Cardiac muscle cell (in vitro differentiated cells and primary cell): ENCODE data around the gene PRKCA. TPM values are rescaled to one million over a fixed set of nuclear protein-coding genes. Genes with fewer than 3 reads are reported as not detected.
A peak's percentile ranks its signal among the peaks of the same experiment; 100 is the strongest.

Experiments
- DNase-seq, 2 donors: peaks; one replicate each; pipeline versions ENCODE4 v3.0.0 to v3.0.0-alpha.2; 2010 to 2017; ENCODE audit warnings: low read depth in 1 of 2, low spot score in 1 of 2
- H3K27ac ChIP-seq: fragments of 200-600 bp; sonication (generic); 2 replicates; pipeline ENCODE4 v1.5.1; 2016
- H3K27me3 ChIP-seq: fragments of 200-600 bp; sonication (generic); 2 replicates; pipeline ENCODE4 v1.6.0; 2016; ENCODE audit warnings: control low read depth
- H3K36me3 ChIP-seq: fragments of 200-600 bp; sonication (generic); 2 replicates; pipeline ENCODE4 v1.5.1; 2016; ENCODE audit warnings: control low read depth
- H3K4me1 ChIP-seq: fragments of 200-600 bp; sonication (generic); 2 replicates; pipeline ENCODE4 v1.8.1; 2017; ENCODE audit warnings: low read depth, mild to moderate bottlenecking, mixed run types
- H3K4me3 ChIP-seq: fragments of 200-600 bp; sonication (generic); 2 replicates; pipeline ENCODE4 v1.5.1; 2016; ENCODE audit warnings: mild to moderate bottlenecking
- H3K9me3 ChIP-seq: fragments of 200-600 bp; sonication (generic); 2 replicates; pipeline ENCODE4 v1.5.1; 2017; ENCODE audit warnings: low read depth, mild to moderate bottlenecking, control low read depth
- CTCF ChIP-seq: IDR thresholded peaks from 2 replicates; pipeline ENCODE4 v1.5.1; 2012; ENCODE audit warnings: low read depth, mild to moderate bottlenecking, low read length
- polyA plus RNA-seq: library from polyadenylated mRNA; unstranded; fragments of >200 nt; fragmentation: Nextera tagmentation; extraction: Ambion mirVana; gene quantifications from 2 replicates; pipeline ENCODE4 v1.2.1, GENCODE V29; 2016
- total RNA-seq: library from RNA; depleted of rRNA; stranded (reverse); fragments of >200 nt; gene quantifications from 2 replicates; pipeline ENCODE4 v1.2.3, GENCODE V29; 2016

PRKCA gene
- total and polyA plus RNA-seq, 2 experiments from 2014 or later: 3.1 to 10.3 TPM

GRCh38 chr17:66560691-66561090, 258.3 kb downstream of the PRKCA start:
- Histone ChIP-seq H3K36me3 (no peaks in the 10 kb centered on the region), H3K9me3 (no peaks in the 10 kb centered on the region), H3K27me3 (no peaks in the 10 kb centered on the region), H3K4me1 (no peaks in the 10 kb centered on the region), H3K4me3 (no peak overlapping the region), H3K27ac (no peak overlapping the region)
- DNase-seq: no peak
- TF ChIP-seq CTCF: no peak

- no peak for DNase-seq
- no peak overlapping the region for H3K27ac ChIP-seq
- no peaks in the 10 kb centered on the region for H3K36me3 ChIP-seq
- no peak overlapping the region for H3K4me3 ChIP-seq
- H3K9me3 ChIP-seq: no peaks in the 10 kb centered on the region
- TF ChIP-seq CTCF: no peak
- H3K27me3 ChIP-seq: no peaks in the 10 kb centered on the region
- no peaks in the 10 kb centered on the region for H3K4me1 ChIP-seq
These were observed 259.7 kb downstream of the PRKCA start for GRCh38 chr17:66562119-66562518.

- Histone ChIP-seq H3K4me3 (no peak overlapping the region), H3K27me3 (no peaks in the 10 kb centered on the region), H3K4me1 (no peaks in the 10 kb centered on the region), H3K9me3 (no peaks in the 10 kb centered on the region), H3K36me3 (no peaks in the 10 kb centered on the region), H3K27ac (no peak overlapping the region)
- no peak for TF ChIP-seq CTCF
- peak in 1 of 2 donors; percentile 85 for DNase-seq
These were observed 262.6 kb downstream of the PRKCA start for GRCh38 chr17:66564992-66565465.

- no peaks in the 10 kb centered on the region for H3K9me3 ChIP-seq
- no peak overlapping the region for H3K27ac ChIP-seq
- TF ChIP-seq CTCF: peak; percentile 91
- peak; percentile 86 to 91 for DNase-seq
- no peak overlapping the region for H3K4me3 ChIP-seq
- H3K36me3 ChIP-seq: no peaks in the 10 kb centered on the region
- H3K4me1 ChIP-seq: no peaks in the 10 kb centered on the region
- no peaks in the 10 kb centered on the region for H3K27me3 ChIP-seq
These were observed 265.1 kb downstream of the PRKCA start for GRCh38 chr17:66567234-66568170.

- peaks cover 5% of the 10 kb centered on the region for H3K4me1 ChIP-seq
- H3K9me3 ChIP-seq: no peaks in the 10 kb centered on the region
- no peak for DNase-seq
- no peak for TF ChIP-seq CTCF
- H3K27ac ChIP-seq: no peak overlapping the region
- H3K36me3 ChIP-seq: no peaks in the 10 kb centered on the region
- no peak overlapping the region for H3K4me3 ChIP-seq
- no peaks in the 10 kb centered on the region for H3K27me3 ChIP-seq
These were observed 267.2 kb downstream of the PRKCA start for GRCh38 chr17:66569572-66569971.
